Stomach (tissue), 4 donors: ENCODE results near the gene SMIM35.

ENCODE experiments used
- CTCF ChIP-seq, 7 experiments: fragments of 450-650 bp in 4 of 7; fragments of 200-600 bp in 3 of 7; sonication (generic) in 3 of 7; IDR thresholded peaks; one replicate each; pipeline ENCODE4 v1.5.1; 2016 to 2019; ENCODE audit warnings: antibody characterized with exemption in 7 of 7, control low read depth in 2 of 7, mild to moderate bottlenecking in 1 of 7
- EP300 ChIP-seq: sonication (generic); formaldehyde crosslinking; IDR thresholded peaks from one replicate; pipeline ENCODE4 v1.6.1; 2017; ENCODE audit warnings: antibody characterized with exemption
- POLR2A ChIP-seq, 4 donors: fragments of 450-650 bp; IDR thresholded peaks; one replicate each; pipeline ENCODE4 v1.6.1; 2016; ENCODE audit warnings: antibody characterized with exemption in 4 of 4, control low read depth in 2 of 4, mild to moderate bottlenecking in 1 of 4, moderate library complexity in 1 of 4

GRCh38 chr11:118111744-118112035 lies 24.9 kb upstream of the SMIM35 start:
- TF ChIP-seq POLR2A (IDR thresholded peaks at IDR 0.05), result no peak
- no peak for TF ChIP-seq CTCF (IDR thresholded peaks at IDR 0.05)
- no peak for TF ChIP-seq EP300
